ENCODE data around the gene MAGI2.

- TF ChIP-seq POLR2A (IDR thresholded peaks at IDR 0.05; ENCODE audit: borderline replicate concordance, extremely low read depth, insufficient read depth, insufficient read length) (no peak), RAD21 (IDR thresholded peaks at IDR 0.05; ENCODE audit: low read depth) (no peak), CTCF (IDR thresholded peaks at IDR 0.05 in 2 of 3, conservative IDR thresholded peaks at IDR 0.05 in 1 of 3; ENCODE audit: borderline replicate concordance in 1 of 3, insufficient read depth in 1 of 3, low read depth in 2 of 3, low read length in 2 of 3) (no peak), ZFX (IDR thresholded peaks at IDR 0.05) (no peak)
Measured at GRCh38 chr7:78224923-78225322, 1228.5 kb downstream of the MAGI2 start.
